ENCODE measurements around the gene DPEP2NB.
"Not testable (repeated sequence)": the region's sequence is repeated elsewhere in the genome, so short reads cannot be mapped to it uniquely, and the experiment has no call there.

The DPEP2NB gene

DNA sequence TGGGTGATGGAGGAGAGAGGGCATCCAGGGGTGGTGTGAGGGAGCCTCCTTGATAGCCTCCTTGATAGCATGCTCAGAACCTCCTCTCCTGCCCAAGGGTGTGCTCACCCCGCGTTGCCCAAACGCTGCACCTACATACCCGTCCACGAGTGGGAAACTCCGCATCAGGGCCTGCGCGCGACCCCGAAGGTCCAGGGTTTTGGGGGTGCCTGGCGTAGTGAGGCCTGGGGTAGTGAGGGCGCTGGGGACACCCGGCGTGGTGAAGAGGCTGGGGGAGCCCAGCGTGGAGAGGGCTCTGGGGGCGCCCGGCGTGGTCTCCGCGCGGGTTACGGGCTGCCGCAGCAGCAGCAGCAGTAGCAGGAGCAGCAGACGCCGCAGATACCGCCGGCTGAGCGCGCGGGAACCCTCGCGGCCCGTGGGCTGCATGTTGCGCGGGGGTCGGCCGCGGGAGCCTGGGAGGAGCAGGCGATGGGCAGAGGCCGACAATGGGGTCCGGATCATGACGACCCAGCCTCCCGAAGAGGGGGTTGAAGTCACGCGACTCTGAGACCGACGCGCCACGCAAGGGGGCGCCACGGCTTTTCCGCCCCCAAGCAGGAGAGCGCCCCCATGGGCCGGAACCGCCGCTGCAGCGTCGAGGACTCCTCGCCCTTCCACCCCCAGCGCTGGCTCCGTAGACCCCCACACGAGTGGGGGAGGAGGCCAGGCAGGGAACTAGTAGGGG, 35.6 kb downstream of the DPEP2NB start, which contains the start of gene DPEP3:
Gene DPEP3 (minus strand): TSS at position 545 of the 724 bp plus-strand sequence. CDS start 119 bp downstream, at position 426.
- no peak for DNase-seq

DNA sequence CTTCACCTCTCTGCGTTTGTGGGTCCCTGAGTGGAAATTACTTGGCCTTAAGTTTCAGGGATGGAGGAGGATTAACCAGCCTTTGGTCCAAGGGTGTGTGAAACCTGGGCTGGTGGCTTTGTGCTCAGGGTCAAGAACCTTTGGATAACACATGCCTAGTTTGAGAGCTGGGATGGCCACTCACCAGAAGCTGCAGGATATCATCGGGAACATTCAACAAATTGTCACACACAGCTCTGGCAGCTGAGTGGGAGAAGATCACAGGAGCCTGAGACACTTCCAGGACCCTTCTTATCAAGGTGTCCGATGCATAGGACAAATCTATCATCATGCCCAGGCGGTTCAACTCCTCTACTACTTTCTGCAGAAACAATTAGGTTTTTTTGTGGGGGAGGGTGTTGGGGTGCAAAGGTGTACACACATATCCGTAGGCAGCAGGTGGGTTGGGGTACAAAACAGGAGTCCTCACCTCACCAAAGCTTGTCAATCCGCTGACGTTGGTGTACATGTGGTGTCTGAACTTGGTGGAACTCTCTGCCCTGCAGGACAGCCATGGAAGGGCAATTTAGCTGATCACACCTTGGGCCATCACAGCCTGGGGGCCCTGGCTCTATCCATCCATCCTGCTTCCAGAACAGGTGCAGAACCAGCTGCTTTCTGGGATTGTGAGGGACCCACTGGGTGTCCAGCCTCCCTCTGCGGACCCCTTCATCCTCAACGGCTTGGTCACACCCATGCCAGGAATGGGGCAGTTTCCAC, 38.1 kb downstream of the DPEP2NB start:
- no peak for DNase-seq

DNA sequence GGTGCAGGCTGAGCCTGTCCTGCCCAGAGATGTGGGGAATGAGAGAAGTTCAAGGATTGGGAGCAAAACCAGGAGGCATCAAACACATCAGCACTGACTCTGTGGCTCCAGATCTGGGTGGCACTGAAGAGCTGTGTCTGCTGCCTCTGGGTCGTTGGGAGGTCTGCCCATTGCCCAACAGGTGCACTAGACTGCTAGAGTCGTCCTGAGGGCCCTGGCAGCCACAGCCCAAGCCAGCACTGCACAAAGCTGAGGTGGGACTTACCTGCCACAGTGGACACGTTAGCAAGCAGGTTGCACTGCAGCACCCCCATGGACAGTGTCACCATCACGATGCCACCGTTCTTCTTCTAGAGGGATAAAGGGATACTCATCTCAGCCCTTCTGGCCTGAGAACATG, 38.7 kb downstream of the DPEP2NB start:
- no peak for DNase-seq

DNA sequence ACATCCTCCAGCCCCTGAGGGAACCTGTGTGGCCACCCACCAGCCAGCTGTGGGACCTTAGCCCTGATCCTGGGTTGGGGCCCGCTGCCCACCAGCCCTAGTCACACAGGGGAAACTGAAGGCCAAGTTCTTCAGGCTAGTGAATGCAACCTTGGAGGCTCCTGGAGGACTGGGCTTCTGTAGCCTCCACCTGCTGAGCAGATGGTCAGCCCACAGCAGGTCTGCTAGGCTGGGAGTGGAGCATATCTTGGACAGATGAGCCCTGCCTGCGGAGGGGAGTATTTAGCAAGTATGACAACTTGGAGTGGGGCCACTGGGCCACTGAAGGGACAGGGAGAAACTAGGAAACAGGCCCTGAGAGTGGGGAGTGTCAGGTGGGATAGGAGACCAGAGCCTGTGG, 39.5 kb downstream of the DPEP2NB start:
- DNase-seq, result no peak

DNA sequence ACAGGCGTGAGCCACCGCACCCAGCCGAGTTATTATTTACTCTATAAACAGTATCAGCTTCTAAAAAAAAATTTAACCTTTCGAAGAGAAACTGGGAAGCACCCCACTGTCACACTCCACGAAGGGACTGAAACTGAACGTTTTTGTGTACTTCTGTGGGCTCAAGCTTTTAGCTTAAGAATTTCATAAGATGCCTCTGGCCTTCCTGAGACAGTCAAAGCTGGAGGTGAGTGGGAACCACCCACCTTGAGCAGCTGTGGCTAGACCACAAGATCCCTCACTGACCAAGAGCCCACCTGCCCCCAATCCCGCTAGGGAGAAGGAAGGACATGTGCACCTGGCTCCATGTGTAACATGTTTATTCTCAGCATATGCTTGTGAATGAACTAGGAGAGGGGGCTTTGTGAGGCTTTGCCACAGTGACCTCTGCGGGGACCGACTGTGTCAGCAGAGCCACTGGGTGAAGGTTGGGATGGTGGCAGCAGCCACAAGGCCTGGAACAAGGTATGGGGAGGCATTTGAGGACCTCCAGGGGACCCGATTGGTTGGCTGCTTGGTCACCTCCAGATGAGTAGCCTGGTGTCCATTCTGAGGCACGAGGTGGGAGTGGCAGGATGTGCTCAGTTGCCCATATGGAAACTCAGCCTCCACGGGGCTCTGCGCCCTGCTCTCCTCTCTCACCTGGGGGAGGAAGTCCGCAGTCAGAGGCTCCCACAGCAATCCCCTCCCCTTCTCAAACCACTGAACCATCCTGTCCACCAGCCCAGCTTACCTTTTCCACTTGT, 40.2 kb downstream of the DPEP2NB start:
- DNase-seq, result no peak

DNA sequence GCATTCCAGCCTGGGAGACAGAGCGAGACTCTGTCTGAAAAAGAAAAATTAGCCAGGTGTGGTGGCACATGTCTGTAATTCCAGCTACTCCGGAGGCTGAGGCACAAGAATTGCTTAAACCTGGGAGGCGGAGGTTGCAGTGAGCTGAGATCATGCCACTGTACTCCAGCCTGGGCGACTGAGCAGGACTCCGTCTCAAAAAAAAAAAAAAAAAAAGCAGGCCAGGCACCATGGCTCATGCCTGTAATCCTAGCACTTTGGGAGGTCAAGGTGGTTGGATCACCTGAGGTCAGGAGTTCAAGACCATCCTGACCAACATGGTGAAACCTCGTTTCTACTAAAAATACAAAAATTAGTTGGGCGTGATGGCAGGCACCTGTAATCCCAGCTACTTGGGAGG, 43.4 kb downstream of the DPEP2NB start:
- not testable (repeated sequence) for DNase-seq

DNA sequence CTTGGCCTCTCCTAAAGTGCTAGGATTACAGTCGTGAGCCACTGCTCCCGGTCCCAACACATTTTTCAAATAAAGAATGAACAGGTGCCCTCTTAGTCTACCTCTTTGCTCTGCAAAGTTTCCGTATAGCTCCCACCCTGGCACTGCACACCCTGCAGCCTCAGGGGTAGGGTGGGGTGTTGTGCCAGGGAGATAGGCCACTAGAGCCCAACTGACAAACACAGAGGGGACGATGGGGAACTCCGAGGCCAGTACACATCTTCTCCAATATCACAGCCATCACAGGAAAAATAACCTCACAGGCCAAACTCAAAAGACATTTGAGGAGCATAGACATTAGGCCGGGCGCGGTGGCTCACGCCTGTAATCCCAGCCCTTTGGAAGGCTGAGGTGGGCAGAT, 44.6 kb downstream of the DPEP2NB start:
- no peak for DNase-seq

DNA sequence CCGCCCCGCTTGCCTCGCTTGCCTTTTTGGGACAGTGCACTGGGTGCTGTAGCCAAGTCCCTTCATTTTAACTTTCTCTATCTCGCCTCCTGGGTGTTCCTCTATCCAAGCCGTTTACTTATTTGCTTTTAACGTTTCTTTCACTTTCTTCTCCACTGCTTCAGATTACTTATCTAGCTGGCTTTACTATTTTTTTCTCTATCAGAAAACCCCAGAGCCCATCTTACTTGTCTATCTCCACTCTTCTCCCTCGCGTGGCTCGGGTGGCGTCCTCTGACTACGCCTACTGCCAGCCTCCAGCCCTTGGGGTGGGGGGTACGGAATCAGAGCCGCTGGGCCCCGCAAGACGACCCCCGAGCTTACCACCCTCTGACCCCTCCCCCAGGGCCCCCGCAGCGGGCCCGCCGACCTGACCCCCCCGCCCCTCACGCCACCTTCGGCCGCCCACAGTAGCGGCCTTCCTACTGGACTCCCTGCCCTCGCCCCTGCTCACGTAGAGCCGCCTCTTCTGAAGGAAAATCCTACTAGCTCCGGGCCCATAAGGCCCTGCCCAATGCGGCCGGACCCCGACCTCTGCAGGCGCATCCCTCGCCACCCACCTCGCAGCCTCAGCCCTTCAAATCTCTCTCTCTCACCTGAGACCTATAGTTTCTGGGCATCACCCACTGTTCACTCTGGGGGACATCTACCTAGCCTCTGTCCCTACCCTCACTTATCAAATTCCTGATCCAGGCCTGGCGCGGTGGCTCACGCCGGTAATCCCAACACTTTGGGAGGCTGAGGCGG, 46.3 kb downstream of the DPEP2NB start:
- no peak for DNase-seq

DNA sequence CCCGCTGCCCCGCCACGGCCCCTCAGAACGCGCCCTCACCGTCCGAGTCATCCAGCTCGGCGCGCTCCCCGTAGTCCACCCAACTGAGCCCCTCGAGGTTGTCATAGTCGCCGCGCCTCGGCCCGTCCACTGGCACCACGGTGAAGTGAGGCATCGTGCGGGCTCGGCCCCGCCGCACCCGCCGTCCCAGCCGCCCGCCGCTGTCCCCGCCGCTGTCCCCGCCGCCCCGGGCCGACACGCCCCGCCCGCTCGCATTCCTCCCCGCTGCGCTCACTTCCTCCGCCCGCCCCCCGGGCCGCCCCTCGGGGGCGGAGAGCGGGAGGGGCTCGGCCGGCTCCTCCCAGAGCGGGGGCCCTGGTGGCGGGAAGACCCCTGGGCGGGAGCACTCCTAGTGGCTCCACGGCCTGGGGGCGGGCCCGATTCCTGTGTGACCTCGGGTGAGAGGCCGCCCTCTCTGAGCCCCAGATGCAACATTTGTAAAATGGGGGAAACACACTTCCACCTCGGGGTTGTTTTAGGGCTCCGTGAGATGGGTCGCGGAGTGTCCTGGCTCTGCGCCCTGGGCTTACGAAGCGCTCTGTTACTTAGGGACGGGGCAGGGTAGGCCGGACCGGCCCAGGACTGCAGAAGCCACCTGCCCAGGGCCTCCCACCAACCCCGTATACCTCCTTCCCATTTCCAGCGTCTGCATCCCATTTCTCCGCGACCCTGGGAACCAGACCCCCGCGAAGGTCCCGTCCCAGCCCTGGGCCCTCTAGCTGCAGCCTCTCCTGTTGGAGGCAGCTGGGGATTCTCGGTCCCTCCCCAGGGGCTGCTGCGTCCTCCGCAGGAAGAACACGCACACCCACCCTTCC, 47.1 kb downstream of the DPEP2NB start, which contains the start of gene SLC12A4:
Gene SLC12A4 (minus strand): TSS at position 238 of the 854 bp plus-strand sequence. CDS start 84 bp downstream, at position 154.
- DNase-seq, result peak; percentile 95

DNA sequence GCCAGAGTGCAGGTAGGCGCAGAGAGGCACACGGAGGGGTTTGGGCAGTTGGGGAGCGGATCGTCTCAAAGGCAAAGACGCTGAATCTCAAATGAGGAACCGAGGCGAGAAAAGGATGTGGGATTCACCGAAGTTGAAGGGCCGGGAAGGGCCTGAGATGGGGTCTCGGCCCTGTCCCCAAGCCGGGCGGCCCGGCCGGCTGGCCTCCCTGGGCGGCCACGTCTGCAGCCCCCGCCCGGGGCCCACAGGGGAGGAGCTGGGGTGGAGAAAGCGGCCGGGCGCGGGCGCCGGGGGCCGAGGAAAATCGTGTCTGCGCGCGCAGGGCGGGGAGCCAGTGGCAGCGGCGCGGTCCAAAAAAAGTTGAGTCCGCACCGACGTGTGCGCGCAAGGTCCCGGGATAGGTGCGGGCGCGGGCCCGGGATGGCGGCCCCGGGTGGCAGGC, 47.7 kb downstream of the DPEP2NB start:
- DNase-seq, result peak; percentile 75

DNA sequence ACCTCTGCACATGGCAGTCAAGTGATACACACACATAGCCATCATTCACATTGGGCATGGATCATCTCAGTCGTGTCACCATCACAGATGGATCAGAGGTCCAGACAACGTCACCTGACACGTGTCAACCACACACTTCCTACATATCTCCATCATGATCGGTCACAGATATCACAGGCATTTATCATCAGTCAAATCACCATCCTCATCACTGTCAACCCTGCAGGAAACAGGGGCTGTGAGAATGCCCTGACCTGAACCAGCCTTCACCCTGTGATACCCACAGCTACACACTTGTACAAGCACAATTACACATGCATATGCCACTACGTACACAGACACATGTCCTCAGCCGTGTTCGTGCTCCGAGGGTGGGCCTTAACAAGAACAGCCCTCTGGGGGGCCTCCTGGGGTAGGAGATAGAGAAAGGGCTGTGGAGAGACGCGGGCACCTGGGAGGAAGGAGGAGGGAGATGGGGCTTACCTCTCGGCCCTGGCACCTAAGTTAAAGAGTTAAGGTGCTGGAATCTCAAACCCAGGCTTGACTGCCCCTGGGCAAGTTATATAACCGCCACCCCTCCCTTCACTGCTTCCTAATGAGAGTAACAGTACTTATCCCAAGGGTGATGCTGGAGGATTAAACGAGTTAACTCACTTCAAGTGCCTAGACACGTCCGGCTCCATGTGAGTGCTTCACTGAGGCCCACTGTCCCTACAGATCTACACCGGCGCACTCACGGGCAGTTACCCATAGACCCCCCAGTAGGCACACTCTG, 48.3 kb downstream of the DPEP2NB start:
- no peak for DNase-seq

DNA sequence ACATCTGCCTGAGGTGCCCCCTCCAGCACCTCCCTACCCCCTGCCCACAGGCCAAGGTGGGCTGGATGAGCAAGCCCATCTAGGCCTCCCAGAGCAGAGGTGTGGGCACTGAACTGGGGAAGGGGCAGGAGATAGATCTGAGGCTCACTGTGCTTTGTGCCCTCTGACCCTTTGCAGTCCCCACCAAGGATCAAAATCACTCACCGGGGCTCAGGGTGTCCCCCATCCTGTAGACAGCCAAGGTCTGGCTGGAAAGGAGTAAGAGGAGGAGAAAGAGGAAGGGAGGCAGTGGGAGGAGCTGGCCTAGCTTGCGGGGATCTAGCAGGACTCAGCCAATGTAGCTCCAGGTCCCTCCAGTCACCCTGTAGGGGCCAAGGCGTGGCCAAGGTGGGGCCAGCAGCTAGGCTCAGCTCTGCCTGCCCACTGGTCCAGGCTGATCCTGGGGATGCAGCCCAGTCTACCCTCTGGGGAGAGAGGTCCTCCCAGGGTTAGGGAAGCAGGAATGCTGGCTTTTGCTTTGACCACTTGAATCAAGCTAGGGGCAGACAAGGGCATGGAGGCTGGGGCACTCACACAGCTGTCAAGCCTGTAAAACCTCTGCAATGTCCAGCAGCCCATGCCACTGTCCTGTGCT, 49.0 kb downstream of the DPEP2NB start:
- no peak for DNase-seq

DNA sequence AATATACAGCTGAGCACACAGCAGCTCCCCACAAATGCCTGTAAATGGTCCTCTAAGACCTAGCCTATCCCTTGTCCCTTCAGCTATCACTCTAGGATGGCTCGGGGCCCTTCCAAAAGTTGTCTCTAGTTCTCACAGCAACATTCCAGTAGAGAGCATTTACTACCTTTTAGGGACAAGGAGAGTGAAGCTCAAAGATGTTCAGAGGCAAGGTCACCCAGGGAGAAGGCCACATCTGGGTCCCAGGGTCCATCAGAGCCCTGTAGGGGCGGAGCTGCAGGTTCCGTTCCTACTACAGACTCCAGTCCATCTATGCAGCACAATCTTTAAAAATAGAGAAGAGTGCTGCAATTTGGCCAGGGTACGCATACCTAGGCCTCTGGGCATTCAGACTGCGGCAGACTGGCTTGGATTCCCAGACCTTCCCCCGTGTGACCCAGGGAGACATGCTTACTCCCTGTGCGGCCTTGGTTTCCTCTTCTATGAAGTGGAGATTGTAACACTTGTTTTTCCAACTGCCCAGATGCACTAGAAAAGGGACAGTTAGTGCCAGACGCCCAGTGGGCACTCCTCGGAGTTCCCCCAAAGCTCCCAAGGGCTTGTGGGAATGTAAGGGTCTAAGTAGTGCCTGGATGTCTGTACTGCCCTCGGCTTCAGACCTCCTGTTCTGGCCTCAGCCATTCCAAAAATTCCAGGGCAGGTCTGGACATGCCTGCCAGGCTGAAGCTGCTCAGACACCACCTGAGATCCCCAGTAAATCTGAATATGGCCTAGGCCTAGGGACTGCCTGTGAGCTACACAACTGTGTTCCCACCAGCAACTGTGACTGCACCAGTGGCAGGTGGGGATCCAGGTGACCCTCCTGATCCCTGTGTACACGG, 49.8 kb downstream of the DPEP2NB start:
- DNase-seq, result no peak

DNA sequence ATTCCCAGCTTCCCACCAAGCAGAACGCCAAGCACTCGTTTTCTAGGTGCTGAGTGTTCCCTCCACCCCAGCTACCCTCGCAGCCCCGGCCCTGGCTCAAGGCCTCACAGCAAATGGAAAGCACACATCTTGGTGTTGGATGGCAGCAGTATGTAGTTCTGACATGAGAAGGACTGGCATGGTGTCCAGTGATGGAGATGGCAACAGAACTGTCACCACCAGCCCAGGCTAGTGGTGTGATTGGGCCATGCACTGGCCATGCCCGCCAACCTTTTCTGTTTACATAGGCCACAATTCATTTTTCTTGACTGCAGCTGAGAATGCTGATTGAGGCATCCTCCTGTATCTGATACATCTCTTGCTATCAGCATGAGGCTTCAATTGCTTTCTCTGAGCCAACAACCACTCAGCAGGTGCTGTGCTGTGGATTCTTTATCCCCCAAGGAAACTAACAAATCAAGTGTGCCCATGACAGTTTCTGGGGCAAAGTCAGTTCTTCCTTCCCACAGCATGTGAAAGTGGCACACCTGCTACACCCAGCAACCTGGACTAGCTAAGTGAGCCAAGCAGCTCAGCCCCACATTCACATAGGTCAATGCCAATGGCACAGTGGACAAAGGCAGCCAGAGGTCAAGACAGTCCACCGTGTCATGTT, 51.1 kb downstream of the DPEP2NB start:
- no peak for DNase-seq

DNA sequence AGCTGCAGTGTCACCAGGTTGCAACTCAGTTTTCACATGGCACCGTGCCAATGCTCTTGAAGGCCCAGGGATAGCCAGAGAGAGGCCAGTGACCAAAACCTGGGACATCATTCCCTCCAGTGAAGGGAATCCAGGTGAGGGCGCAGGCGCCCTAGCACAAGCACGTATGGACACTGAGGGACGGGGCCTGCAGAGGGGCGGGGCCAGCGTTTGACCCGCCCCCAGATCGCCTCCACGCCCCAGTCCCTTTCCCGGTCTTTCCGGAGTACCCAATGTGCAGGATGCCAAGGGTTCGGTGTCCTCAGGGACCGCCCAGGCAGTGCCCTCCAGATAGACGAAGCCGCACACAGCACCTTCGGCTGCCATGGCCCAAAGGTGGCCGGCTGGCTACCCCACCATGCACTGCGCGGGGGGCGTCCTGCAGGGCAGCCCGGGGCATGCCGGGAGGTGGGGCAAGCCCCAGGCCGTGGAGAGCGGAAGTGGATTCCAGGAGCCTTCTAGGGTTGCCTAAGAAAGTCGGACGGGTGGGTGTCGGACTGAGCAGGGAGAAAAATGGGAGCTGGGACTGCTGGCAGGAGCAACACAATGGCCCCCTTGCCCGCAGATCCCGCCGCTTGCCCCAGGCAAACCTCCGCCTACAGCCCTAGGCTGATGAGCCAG, 51.9 kb downstream of the DPEP2NB start:
- DNase-seq, result no peak
